GM12875 (cell line): ENCODE results near the gene SCIN.

Experiments
- H3K4me3 ChIP-seq: one replicate; pipeline ENCODE4 v1.5.1; 2011; ENCODE audit warnings: low read depth, low read length, control low read depth
- CTCF ChIP-seq: IDR thresholded peaks from 2 replicates; pipeline ENCODE4 v1.5.1; 2011; ENCODE audit warnings: low read depth, mild to moderate bottlenecking, control low read depth, inconsistent platforms, low read length, moderate library complexity, borderline replicate concordance; ENCODE audit not compliant: insufficient read depth

Gene SCIN

GRCh38 chr7:12569673-12570072 lies 847 bp upstream of the SCIN start:
- no peak for TF ChIP-seq CTCF
- no peak overlapping the region for H3K4me3 ChIP-seq

- TF ChIP-seq CTCF = no peak
- peak overlapping the region; percentile 46 for H3K4me3 ChIP-seq
Measured at GRCh38 chr7:12570168-12570533, 369 bp upstream of the SCIN start.

GRCh38 chr7:12571691-12572090 lies 1.2 kb downstream of the SCIN start:
- no peak for TF ChIP-seq CTCF
- no peak overlapping the region for H3K4me3 ChIP-seq

GRCh38 chr7:12572941-12573575 lies 2.5 kb downstream of the SCIN start:
- TF ChIP-seq CTCF = no peak
- H3K4me3 ChIP-seq = no peak overlapping the region

- H3K4me3 ChIP-seq = no peak overlapping the region
- no peak for TF ChIP-seq CTCF
Measured at GRCh38 chr7:12573885-12574284, 3.4 kb downstream of the SCIN start.

- no peak overlapping the region for H3K4me3 ChIP-seq
- no peak for TF ChIP-seq CTCF
Measured at GRCh38 chr7:12578930-12579640, 8.6 kb downstream of the SCIN start.

- no peak for TF ChIP-seq CTCF
- H3K4me3 ChIP-seq = no peak overlapping the region
Measured at GRCh38 chr7:12581897-12582296, 11.4 kb downstream of the SCIN start.
